ENCODE data around the gene BTBD1.

DNA sequence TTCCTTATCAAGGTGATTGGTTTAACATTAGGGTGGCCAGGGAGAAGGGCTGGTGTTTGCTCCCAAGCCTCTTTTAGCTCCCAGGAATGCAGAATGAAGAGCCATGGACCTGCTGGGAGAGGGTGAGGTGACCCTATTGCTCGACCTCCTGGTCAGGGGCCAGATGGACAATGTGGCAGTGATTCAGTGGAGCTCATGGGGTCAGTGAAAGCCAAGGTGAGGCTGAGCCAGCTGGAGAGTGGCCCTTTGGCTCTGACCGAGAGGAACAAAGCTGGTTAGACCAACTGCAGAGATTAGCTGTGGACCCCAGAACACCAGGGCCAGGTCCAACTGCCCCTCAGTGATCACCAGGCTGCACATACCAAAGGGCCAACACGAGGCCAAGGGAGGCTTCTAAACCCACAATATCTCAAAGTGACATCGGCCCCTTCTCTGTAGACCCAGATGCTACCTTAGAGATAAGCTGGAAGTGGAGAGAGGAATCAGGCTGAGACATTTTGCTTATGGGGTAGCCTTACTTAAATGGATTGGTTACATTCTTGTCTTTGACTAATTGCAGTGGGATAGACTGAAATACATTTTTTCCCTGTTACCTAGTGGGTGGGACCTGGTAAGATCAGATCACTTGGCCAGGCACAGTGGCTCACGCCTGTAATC is 15.8 kb upstream of the BTBD1 start:
- TF ChIP-seq CTCF (IDR thresholded peaks at IDR 0.05) (no peak), EP300 (IDR thresholded peaks at IDR 0.05) (no peak), POLR2AphosphoS5 (IDR thresholded peaks at IDR 0.05) (no peak)
